DOHH2 (cell line): Measurements from ENCODE around the gene DHX30.

Source experiments
- EZH2phosphoT487 ChIP-seq: fragments of 200-600 bp; sonication (generic); IDR thresholded peaks from 2 replicates; pipeline ENCODE4 v1.6.1; 2017; ENCODE audit warnings: borderline replicate concordance, mild to moderate bottlenecking, antibody characterized with exemption, low read length, moderate library complexity, mixed read lengths
- TF ChIP-seq, protein P1 (sequence below): fragments of 200-600 bp; sonication (generic); IDR thresholded peaks from one replicate; pipeline ENCODE4 v1.5.1; 2014; ENCODE audit warnings: antibody characterized with exemption, mild to moderate bottlenecking, low read depth, low read length; ENCODE audit not compliant: poor library complexity, severe bottlenecking

DNA sequence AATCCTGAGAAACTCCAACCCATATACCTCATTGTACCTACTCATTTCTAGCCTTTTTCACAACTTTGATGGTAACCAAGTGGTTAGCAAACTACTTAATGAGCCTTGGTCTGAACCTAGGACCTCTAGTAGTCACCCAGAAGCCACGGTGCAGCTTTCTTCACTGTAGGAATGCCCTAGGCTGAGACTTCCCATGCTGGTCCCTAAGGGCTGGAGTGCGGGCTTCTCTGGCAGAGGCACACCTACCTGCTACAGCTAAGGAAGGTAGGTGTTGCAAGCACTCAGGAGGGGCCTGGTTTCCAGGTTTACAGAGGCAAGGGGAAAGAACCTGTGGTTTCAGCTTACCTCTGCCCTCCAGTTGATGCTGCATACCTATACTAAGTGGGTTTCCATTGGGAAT lies 65.4 kb downstream of the DHX30 start:
- TF ChIP-seq, protein P1, sequence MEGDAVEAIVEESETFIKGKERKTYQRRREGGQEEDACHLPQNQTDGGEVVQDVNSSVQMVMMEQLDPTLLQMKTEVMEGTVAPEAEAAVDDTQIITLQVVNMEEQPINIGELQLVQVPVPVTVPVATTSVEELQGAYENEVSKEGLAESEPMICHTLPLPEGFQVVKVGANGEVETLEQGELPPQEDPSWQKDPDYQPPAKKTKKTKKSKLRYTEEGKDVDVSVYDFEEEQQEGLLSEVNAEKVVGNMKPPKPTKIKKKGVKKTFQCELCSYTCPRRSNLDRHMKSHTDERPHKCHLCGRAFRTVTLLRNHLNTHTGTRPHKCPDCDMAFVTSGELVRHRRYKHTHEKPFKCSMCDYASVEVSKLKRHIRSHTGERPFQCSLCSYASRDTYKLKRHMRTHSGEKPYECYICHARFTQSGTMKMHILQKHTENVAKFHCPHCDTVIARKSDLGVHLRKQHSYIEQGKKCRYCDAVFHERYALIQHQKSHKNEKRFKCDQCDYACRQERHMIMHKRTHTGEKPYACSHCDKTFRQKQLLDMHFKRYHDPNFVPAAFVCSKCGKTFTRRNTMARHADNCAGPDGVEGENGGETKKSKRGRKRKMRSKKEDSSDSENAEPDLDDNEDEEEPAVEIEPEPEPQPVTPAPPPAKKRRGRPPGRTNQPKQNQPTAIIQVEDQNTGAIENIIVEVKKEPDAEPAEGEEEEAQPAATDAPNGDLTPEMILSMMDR, result no peak
- TF ChIP-seq EZH2phosphoT487, result no peak
